Cortex of kidney (tissue), 1 donor: Measurements from ENCODE around the gene KLK3.

ENCODE experiments used
- DNase-seq: peaks from one replicate; lab custom pipeline; 2025; lab: John Stamatoyannopoulos, UW

Gene KLK3

GRCh38 chr19:50898018-50898417 lies 43.3 kb downstream of the KLK3 start:
- DNase-seq: no peak

DNA sequence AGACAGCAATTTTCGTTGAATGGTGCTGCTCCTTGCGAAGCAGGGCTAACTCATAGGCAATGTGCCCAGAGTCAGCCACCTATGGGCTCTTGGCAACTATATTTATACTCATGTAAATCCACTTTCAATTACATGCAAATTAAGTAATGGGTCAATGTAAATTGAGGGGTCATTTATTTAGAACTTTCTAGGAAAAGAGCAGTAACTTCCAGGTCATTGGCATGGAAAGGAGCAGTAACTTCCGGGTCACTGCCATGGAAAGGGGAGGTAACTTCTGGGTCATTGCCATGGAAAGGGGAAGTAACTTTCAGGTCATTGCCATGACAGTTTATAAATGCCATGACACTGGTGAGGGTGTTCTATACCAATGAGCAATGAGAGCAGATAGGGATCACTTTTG lies 44.9 kb downstream of the KLK3 start:
- no peak for DNase-seq

DNA sequence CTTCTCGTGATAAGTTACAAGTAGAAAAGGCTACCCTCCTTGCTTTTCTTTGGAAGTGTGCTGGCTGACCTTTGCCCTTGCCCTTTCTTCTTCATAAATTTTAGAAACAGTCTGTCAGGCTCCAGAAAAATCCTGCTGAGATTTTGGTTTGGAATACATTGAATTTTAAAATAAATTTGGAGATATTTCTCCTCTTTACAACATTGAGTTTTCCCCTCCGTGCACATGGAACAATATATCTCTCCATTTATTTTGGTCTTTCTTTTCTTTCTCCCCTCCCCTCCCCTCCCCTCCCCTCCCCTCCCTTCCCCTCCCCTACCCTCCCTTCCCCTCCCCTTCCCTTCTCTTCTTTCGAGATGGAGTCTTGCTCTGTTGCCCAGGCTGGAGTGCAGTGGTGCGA lies 47.9 kb downstream of the KLK3 start:
- DNase-seq: no peak

- DNase-seq: no peak
These were observed 51.5 kb downstream of the KLK3 start for GRCh38 chr19:50906217-50906616.

- no peak for DNase-seq
These were observed 53.6 kb downstream of the KLK3 start for GRCh38 chr19:50908336-50908735.

- DNase-seq: no peak
These were observed 54.7 kb downstream of the KLK3 start for GRCh38 chr19:50909240-50910070.
